OCI-LY7 (cell line): ENCODE data around the gene HSPBAP1. TPM values are rescaled to one million over a fixed set of nuclear protein-coding genes. Genes with fewer than 3 reads are reported as not detected.

ENCODE experiments used
- BruUV-seq: library from RNA; stranded (reverse); fragments of 400-500 nt; replicated peaks from 2 replicates; lab custom pipeline; 2021; lab: Mats Ljungman, UMichigan
- CTCF ChIA-PET: fragments of 300-600 bp; sonication (Branson Sonifier 250); formaldehyde crosslinking; loops from one replicate; lab custom pipeline; 2022; ENCODE audit warnings: antibody characterized with exemption; ENCODE audit not compliant: unreplicated experiment; lab: Charles Lee
- POLR2A ChIA-PET: fragments of 300-600 bp; sonication (Branson Sonifier 250); formaldehyde crosslinking; loops from one replicate; lab custom pipeline; 2022; ENCODE audit warnings: antibody characterized with exemption; lab: Charles Lee
- DNase-seq: peaks from one replicate; pipeline ENCODE4 v3.0.0-alpha.2; 2015; ENCODE audit warnings: low spot score
- H2AFZ ChIP-seq: fragments of 200-600 bp; sonication (generic), shearing (Covaris generic); 2 replicates; pipeline ENCODE4 v1.6.1; 2014; ENCODE audit warnings: mild to moderate bottlenecking, antibody characterized with exemption, low read length, moderate library complexity
- H3K27ac ChIP-seq: fragments of 200-600 bp; sonication (generic); 2 replicates; pipeline ENCODE4 v1.5.1; 2014; ENCODE audit warnings: mixed run types, low read depth, mild to moderate bottlenecking, moderate library complexity, low read length, inconsistent platforms; ENCODE audit not compliant: poor library complexity, severe bottlenecking
- H3K36me3 ChIP-seq: fragments of 200-600 bp; sonication (generic); 2 replicates; pipeline ENCODE4 v1.6.1; 2014; ENCODE audit warnings: mild to moderate bottlenecking, antibody characterized with exemption, low read length, moderate library complexity, mixed read lengths; ENCODE audit not compliant: insufficient read depth
- H3K4me1 ChIP-seq: fragments of 200-600 bp; sonication (generic); 2 replicates; pipeline ENCODE4 v1.5.1; 2014; ENCODE audit warnings: mild to moderate bottlenecking, low read length; ENCODE audit not compliant: insufficient read depth, poor library complexity, severe bottlenecking
- H3K4me2 ChIP-seq: fragments of 200-600 bp; sonication (generic); 2 replicates; pipeline ENCODE4 v1.6.1; 2014; ENCODE audit warnings: mild to moderate bottlenecking, low read length
- H3K4me3 ChIP-seq: fragments of 200-600 bp; sonication (generic); 2 replicates; pipeline ENCODE4 v1.5.1; 2014; ENCODE audit warnings: mild to moderate bottlenecking, low read depth, low read length; ENCODE audit not compliant: poor library complexity, severe bottlenecking
- H3K79me2 ChIP-seq: fragments of 200-600 bp; sonication (generic); 2 replicates; pipeline ENCODE4 v1.6.1; 2016; ENCODE audit warnings: low read depth, mild to moderate bottlenecking, low read length, moderate library complexity, mixed read lengths; ENCODE audit not compliant: insufficient read depth
- H3K9me2 ChIP-seq: fragments of 200-600 bp; sonication (generic); 2 replicates; pipeline ENCODE4 v1.6.1; 2016; ENCODE audit warnings: mild to moderate bottlenecking, low read length, mixed read lengths; ENCODE audit not compliant: insufficient read depth
- H3K9me3 ChIP-seq: fragments of 200-600 bp; sonication (generic); 2 replicates; pipeline ENCODE4 v1.6.1; 2014; ENCODE audit warnings: mild to moderate bottlenecking, mixed run types, low read length, mixed read lengths
- H4K20me1 ChIP-seq: fragments of 200-600 bp; sonication (generic); 2 replicates; pipeline ENCODE4 v1.6.1; 2014; ENCODE audit warnings: mild to moderate bottlenecking, antibody characterized with exemption, low read length, moderate library complexity, mixed read lengths; ENCODE audit not compliant: insufficient read depth
- EZH2phosphoT487 ChIP-seq: fragments of 200-600 bp; sonication (generic); IDR thresholded peaks from 2 replicates; pipeline ENCODE4 v1.6.1; 2018; ENCODE audit warnings: low read depth, borderline replicate concordance, mild to moderate bottlenecking, mixed run types, antibody characterized with exemption, low read length, moderate library complexity, mixed read lengths
- intact Hi-C: fragments of 100-400 bp; cut with micrococcal nuclease; formaldehyde crosslinking; loops from one replicate; pipeline ENCODE4 v1.10.0; 2022; ENCODE audit not compliant: unreplicated experiment
- total RNA-seq, 2 experiments: library from RNA; depleted of rRNA in 1 of 2; stranded (reverse); fragments of >200 nt in 1 of 2; shearing (Covaris generic) in 1 of 2; gene quantifications; 2 replicates each; pipeline ENCODE4 v1.2.3, GENCODE V29; 2014 to 2022
- TF ChIP-seq, protein P1 (sequence below): fragments of 200-600 bp; sonication (generic); conservative IDR thresholded peaks from 2 replicates; pipeline ENCODE4 v1.5.1; 2014; ENCODE audit warnings: mild to moderate bottlenecking, antibody characterized with exemption, low read length, moderate library complexity, mixed read lengths

HSPBAP1 gene
- total RNA-seq, 2 experiments from 2014 or later: 11.9 to 18.6 TPM

DNA sequence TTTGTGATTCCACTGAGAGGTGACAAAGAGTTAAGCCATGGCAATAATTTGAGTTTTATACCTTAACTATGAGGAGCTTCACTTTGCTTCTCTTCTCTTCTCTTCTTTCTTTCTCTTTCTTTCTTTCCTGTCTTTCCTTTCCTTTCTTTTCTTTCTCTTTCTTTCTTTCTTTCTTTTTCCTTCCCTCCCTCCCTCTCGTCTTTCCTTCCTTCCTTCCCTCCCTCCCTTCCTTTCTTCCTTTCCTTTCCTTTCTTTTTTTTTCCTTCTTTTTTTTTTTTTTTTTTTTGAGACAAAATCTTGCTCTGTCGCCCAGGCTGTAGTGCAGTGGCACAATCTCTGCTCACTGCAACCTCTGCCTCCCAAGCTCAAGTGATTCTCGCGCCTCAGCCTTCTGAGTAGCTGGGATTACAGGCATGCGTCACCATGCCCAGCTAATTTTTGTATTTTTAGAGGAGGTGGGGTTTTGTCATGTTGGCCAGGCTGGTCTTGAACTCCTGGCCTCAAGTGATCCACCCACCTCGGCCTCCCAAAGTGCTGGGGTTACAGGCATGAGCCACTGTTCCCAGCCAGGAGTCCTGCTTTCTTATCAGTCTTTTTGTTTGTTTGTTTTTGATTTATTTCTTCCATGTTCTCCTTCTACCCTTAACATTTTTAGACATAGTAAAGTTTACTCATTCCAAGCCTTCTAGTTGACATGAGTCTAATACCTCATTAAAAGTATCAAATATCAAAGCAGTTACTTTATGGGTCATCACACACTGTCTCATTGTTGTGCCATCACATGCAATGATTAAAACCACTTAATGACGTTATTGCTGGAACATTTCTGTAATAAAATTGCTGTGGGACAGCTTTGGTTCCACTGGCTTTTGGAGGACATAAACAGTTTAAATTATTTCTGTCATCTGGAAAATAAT, 31.1 kb upstream of the HSPBAP1 start:
- POLR2A ChIA-PET: interaction anchor here (0.7 to 0.9 kb wide), 2 partner anchors 27 to 436 kb away, joined by 4 to 6 read pairs; no protein-coding TSS in a partner anchor
- H2AFZ ChIP-seq: no peak overlapping the region
- no peak overlapping the region for H3K4me3 ChIP-seq
- H3K4me2 ChIP-seq: no peak overlapping the region
- H3K27ac ChIP-seq: no peak overlapping the region
- H3K4me1 ChIP-seq: no peaks in the 10 kb centered on the region
- CTCF ChIA-PET: no interaction called here
- no peak for DNase-seq
- no TSS peak for BruUV-seq
- no peak for TF ChIP-seq EZH2phosphoT487
- TF ChIP-seq, protein P1, sequence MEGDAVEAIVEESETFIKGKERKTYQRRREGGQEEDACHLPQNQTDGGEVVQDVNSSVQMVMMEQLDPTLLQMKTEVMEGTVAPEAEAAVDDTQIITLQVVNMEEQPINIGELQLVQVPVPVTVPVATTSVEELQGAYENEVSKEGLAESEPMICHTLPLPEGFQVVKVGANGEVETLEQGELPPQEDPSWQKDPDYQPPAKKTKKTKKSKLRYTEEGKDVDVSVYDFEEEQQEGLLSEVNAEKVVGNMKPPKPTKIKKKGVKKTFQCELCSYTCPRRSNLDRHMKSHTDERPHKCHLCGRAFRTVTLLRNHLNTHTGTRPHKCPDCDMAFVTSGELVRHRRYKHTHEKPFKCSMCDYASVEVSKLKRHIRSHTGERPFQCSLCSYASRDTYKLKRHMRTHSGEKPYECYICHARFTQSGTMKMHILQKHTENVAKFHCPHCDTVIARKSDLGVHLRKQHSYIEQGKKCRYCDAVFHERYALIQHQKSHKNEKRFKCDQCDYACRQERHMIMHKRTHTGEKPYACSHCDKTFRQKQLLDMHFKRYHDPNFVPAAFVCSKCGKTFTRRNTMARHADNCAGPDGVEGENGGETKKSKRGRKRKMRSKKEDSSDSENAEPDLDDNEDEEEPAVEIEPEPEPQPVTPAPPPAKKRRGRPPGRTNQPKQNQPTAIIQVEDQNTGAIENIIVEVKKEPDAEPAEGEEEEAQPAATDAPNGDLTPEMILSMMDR: no peak
- intact Hi-C loops: no loop called here
- no peaks in the 10 kb centered on the region for H3K9me2 ChIP-seq
- H3K36me3 ChIP-seq: no peaks in the 10 kb centered on the region
- no peaks in the 10 kb centered on the region for H3K79me2 ChIP-seq
- H4K20me1 ChIP-seq: no peaks in the 10 kb centered on the region
- no peaks in the 10 kb centered on the region for H3K9me3 ChIP-seq

DNA sequence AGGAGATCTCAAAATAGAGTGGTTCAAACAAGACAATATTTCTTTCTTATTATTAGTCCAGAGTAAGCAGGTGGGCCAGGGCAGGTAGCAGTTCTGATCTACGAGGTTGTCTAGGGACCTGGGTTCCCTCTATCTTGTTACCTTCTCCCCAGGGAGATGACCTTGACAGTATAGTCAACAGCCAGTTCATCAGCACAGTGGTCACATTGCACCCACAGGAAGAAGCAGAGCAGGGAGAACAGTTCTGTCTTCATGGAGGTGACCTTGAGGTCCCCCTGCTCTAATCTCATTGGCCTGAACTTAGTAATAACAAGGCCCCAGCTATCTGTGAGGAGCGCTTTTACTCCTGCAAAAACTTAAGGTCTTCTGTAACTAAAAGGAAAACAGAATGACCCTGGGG, 23.0 kb upstream of the HSPBAP1 start:
- Histone ChIP-seq H3K36me3 (no peaks in the 10 kb centered on the region), H2AFZ (no peak overlapping the region), H3K9me3 (no peaks in the 10 kb centered on the region), H3K79me2 (no peaks in the 10 kb centered on the region), H3K4me2 (no peak overlapping the region), H4K20me1 (no peaks in the 10 kb centered on the region), H3K4me3 (no peak overlapping the region), H3K9me2 (no peaks in the 10 kb centered on the region), H3K27ac (no peak overlapping the region), H3K4me1 (no peaks in the 10 kb centered on the region)
- intact Hi-C loops: no loop called here
- ChIA-PET CTCF (no interaction called here), POLR2A (interaction anchor here (0.6 kb wide), 1 partner anchor 52 kb away, joined by 4 read pairs; no protein-coding TSS in a partner anchor)
- no peak for TF ChIP-seq EZH2phosphoT487
- TF ChIP-seq, protein P1: no peak
- no TSS peak for BruUV-seq
- DNase-seq: no peak

DNA sequence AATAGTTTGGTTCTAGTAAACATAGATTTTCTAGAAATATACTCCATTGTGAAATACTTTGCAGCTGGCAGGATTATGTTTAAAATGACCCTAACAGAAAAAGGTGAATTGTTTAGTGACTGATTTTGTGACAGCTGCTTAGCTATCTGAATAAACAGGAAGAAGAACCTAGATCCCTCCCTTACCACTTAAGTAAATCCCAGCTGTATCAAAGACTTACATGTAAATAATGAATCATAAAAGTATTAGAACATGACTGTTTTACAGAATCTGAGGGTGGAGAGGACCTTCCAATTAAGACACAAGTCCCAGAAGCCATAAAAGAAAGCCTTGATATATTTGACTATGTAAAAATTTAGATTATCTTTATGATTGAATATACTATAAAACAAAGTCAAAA, 17.1 kb upstream of the HSPBAP1 start:
- TF ChIP-seq, protein P1: no peak
- TF ChIP-seq EZH2phosphoT487: no peak
- Histone ChIP-seq H3K4me1 (no peaks in the 10 kb centered on the region), H3K9me3 (no peaks in the 10 kb centered on the region), H3K79me2 (no peaks in the 10 kb centered on the region), H3K4me2 (no peak overlapping the region), H3K4me3 (no peak overlapping the region), H2AFZ (no peak overlapping the region), H3K36me3 (no peaks in the 10 kb centered on the region), H4K20me1 (no peaks in the 10 kb centered on the region), H3K9me2 (no peaks in the 10 kb centered on the region), H3K27ac (no peak overlapping the region)
- no TSS peak for BruUV-seq
- ChIA-PET CTCF (no interaction called here), POLR2A (no interaction called here)
- intact Hi-C loops: no loop called here
- no peak for DNase-seq
